Natural killer cell (primary cell): ENCODE results near the gene DPP9. TPM values are rescaled to one million over a fixed set of nuclear protein-coding genes. Genes with fewer than 3 reads are reported as not detected.

Experiments used
- ATAC-seq, 3 donors: fragments of 150-1000 bp in 2 of 3; fragments of 200-7000 bp in 1 of 3; cut with Tn5 transposase; 1 replicate in 1 of 3; 2 replicates in 2 of 3; pipeline ENCODE4 v1.10.0; 2021; ENCODE audit warnings: mild to moderate bottlenecking in 2 of 3, moderate library complexity in 2 of 3
- DNase-seq, 2 donors: peaks; one replicate each; pipeline versions ENCODE4 v3.0.0 to v3.0.0-alpha.2; 2013 to 2021; ENCODE audit warnings: mixed read lengths in 1 of 2
- H3K27ac ChIP-seq: one replicate; pipeline ENCODE4 v1.5.1; 2013; ENCODE audit warnings: mild to moderate bottlenecking, low read length
- H3K27me3 ChIP-seq: one replicate; pipeline ENCODE4 v1.6.1; 2013; ENCODE audit warnings: low read length; ENCODE audit not compliant: control insufficient read depth, insufficient read depth
- H3K36me3 ChIP-seq: one replicate; pipeline ENCODE4 v1.6.1; 2013; ENCODE audit warnings: low read length; ENCODE audit not compliant: control insufficient read depth, insufficient read depth
- H3K4me1 ChIP-seq: one replicate; pipeline ENCODE4 v1.6.1; 2013; ENCODE audit warnings: low read length; ENCODE audit not compliant: control insufficient read depth, insufficient read depth
- H3K4me3 ChIP-seq: one replicate; pipeline ENCODE4 v1.5.1; 2013; ENCODE audit warnings: low read length
- H3K9me3 ChIP-seq: one replicate; pipeline ENCODE4 v1.6.1; 2013; ENCODE audit warnings: low read length; ENCODE audit not compliant: control insufficient read depth, insufficient read depth
- H3K27ac Mint-ChIP-seq, 2 donors: one replicate each; pipeline ENCODE4 v1.8.0; 2022; ENCODE audit warnings: mild to moderate bottlenecking in 2 of 2, mixed read lengths in 2 of 2, moderate library complexity in 1 of 2
- H3K27me3 Mint-ChIP-seq, 2 donors: one replicate each; pipeline ENCODE4 v1.8.0; 2022; ENCODE audit warnings: low read depth in 2 of 2, mixed read lengths in 2 of 2
- H3K36me3 Mint-ChIP-seq: one replicate; pipeline ENCODE4 v1.8.0; 2022; ENCODE audit warnings: mixed read lengths
- H3K4me1 Mint-ChIP-seq, 2 donors: one replicate each; pipeline ENCODE4 v1.8.0; 2022; ENCODE audit warnings: mixed read lengths in 2 of 2
- H3K4me3 Mint-ChIP-seq: one replicate; pipeline ENCODE4 v1.8.0; 2022; ENCODE audit warnings: mild to moderate bottlenecking, moderate library complexity, mixed read lengths
- H3K9me3 Mint-ChIP-seq, 2 donors: one replicate each; pipeline ENCODE4 v1.8.0; 2022; ENCODE audit warnings: mixed read lengths in 2 of 2
- WGBS: methylation state at CpG from one replicate; pipeline ENCODE4 v1.1.7; 2013; ENCODE audit warnings: missing lambda C conversion rate; ENCODE audit not compliant: insufficient coverage; 5-methylcytosine and 5-hydroxymethylcytosine counted together
- intact Hi-C: fragments of 100-400 bp; cut with micrococcal nuclease; formaldehyde crosslinking; loops from one replicate; pipeline ENCODE4 v1.14.2; 2022
- total RNA-seq, 4 donors: library from RNA; stranded (reverse); fragments of 120-200 nt in 1 of 4; gene quantifications; one replicate each; pipeline versions ENCODE4 v1.2.3 to v1.2.4, GENCODE V29; 2013 to 2022
- TF ChIP-seq, protein P1 (sequence below): fragments of 200-600 bp; IDR thresholded peaks from one replicate; pipeline ENCODE4 v1.8.0; 2022; ENCODE audit warnings: antibody characterized with exemption

The DPP9 gene
- total RNA-seq, 3 donors from 2014 or later (not counting 1 experiment from before 2014, with no cell fraction given), result 133 to 183 (median 165) TPM

DNA sequence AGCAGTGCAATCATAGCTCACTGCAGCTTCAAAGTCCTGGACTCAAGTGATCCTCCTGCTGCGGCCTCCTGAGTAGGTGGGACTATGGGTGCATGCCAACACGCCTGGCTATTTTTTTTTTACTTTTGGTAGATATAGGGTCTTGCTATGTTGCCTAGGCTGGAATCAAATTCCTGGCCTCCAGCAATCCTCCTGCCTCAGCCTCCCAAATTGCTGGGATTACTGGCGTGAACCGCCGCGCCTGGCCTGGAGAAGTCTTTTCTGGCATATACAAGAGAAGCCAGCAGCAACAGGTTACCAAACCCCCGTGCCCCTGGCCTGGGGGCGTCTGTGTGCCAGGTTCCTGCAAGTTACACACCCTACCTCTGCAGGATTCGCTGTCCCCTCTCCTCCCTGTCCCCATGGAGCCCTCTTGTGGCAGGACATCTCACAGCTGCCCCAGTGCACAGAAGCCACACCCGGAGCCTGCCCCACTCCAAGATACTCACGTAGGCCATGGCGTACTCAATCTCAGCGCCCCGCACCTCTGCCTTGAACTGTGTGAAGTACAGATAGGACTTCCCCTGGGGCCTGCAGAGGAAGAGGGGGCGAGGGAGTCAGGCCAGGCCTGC, 63.4 kb downstream of the DPP9 start:
- DNase-seq, result no peak
- no peaks in the 10 kb centered on the region for H3K36me3 Mint-ChIP-seq

GRCh38 chr19:4657835-4658234, 65.8 kb downstream of the DPP9 start:
- Mint-ChIP-seq H3K27me3 (no peaks in the 10 kb centered on the region), H3K27ac (peak overlapping the region; percentile 51 to 70), H3K9me3 (no peaks in the 10 kb centered on the region), H3K4me1 (peaks cover 17 to 34% of the 10 kb centered on the region in 2 donors), H3K4me3 (peak overlapping the region; percentile 9), H3K36me3 (no peaks in the 10 kb centered on the region)
- H3K9me3 ChIP-seq, result no peaks in the 10 kb centered on the region
- ATAC-seq (peak in 2 of 3 donors; percentile 24 to 63), DNase-seq (no peak)
- no peaks in the 10 kb centered on the region for H3K27me3 ChIP-seq
- intact Hi-C loops, result no loop called here
- 75% methylated on average over 8 of the region's 8 CpGs for WGBS
- TF ChIP-seq, protein P1, sequence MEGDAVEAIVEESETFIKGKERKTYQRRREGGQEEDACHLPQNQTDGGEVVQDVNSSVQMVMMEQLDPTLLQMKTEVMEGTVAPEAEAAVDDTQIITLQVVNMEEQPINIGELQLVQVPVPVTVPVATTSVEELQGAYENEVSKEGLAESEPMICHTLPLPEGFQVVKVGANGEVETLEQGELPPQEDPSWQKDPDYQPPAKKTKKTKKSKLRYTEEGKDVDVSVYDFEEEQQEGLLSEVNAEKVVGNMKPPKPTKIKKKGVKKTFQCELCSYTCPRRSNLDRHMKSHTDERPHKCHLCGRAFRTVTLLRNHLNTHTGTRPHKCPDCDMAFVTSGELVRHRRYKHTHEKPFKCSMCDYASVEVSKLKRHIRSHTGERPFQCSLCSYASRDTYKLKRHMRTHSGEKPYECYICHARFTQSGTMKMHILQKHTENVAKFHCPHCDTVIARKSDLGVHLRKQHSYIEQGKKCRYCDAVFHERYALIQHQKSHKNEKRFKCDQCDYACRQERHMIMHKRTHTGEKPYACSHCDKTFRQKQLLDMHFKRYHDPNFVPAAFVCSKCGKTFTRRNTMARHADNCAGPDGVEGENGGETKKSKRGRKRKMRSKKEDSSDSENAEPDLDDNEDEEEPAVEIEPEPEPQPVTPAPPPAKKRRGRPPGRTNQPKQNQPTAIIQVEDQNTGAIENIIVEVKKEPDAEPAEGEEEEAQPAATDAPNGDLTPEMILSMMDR, result no peak
- H3K4me3 ChIP-seq, result no peak overlapping the region
- H3K4me1 ChIP-seq, result peaks cover 33% of the 10 kb centered on the region
- H3K36me3 ChIP-seq, result peaks cover 36% of the 10 kb centered on the region
- H3K27ac ChIP-seq, result peak overlapping the region; percentile 20

More for the DNA sequence above, 63.4 kb downstream of the DPP9 start:
- TF ChIP-seq, protein P1, result no peak
- 91% methylated on average over 15 of the region's 15 CpGs for WGBS
- no peak for ATAC-seq
- Mint-ChIP-seq H3K9me3 (no peaks in the 10 kb centered on the region), H3K27me3 (no peaks in the 10 kb centered on the region), H3K27ac (no peak overlapping the region), H3K4me3 (no peak overlapping the region), H3K4me1 (peaks cover 17 to 34% of the 10 kb centered on the region in 2 donors)
- H3K27me3 ChIP-seq, result no peaks in the 10 kb centered on the region
- peaks cover 33% of the 10 kb centered on the region for H3K4me1 ChIP-seq
- H3K9me3 ChIP-seq, result no peaks in the 10 kb centered on the region
- peaks cover 40% of the 10 kb centered on the region for H3K36me3 ChIP-seq
- intact Hi-C loops, result no loop called here
- H3K4me3 ChIP-seq, result no peak overlapping the region
- H3K27ac ChIP-seq, result no peak overlapping the region

DNA sequence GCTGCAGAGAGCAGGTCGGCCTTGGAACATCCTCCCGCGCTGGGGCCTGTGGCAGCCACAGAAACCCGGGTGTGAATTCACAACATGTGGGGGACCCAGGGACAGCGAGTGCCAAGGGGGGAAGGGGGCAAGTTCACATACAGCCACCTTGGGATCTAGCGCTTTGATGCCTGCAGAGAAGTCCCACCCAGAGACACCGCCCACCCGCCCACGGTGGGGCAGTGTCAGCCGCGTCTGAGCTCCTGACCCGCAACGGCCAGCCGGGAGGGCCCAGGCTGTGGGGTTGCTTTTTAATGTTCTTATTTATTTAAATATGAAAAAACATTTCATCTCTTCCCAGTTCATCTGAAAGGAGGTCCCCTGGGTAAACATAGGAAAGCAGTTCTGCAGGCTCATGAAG, 66.4 kb downstream of the DPP9 start:
- H3K36me3 ChIP-seq, result peaks cover 36% of the 10 kb centered on the region

More for the DNA sequence above, 66.4 kb downstream of the DPP9 start:
- peaks cover 17 to 29% of the 10 kb centered on the region in 2 donors for H3K4me1 Mint-ChIP-seq
- H3K27ac Mint-ChIP-seq, result peak overlapping the region; percentile 51 to 70
- H3K27me3 ChIP-seq, result no peaks in the 10 kb centered on the region
- H3K27me3 Mint-ChIP-seq, result no peaks in the 10 kb centered on the region
- DNase-seq (no peak), ATAC-seq (peak; percentile 41 to 64 (median 41))
- no peak overlapping the region for H3K4me3 Mint-ChIP-seq
- intact Hi-C loops, result no loop called here
- 60% methylated on average over 11 of the region's 14 CpGs for WGBS
- H3K9me3 Mint-ChIP-seq, result no peaks in the 10 kb centered on the region
- no peaks in the 10 kb centered on the region for H3K9me3 ChIP-seq
- no peak overlapping the region for H3K4me3 ChIP-seq
- H3K4me1 ChIP-seq, result peaks cover 38% of the 10 kb centered on the region
- H3K36me3 Mint-ChIP-seq, result no peaks in the 10 kb centered on the region
- no peak overlapping the region for H3K27ac ChIP-seq
- TF ChIP-seq, protein P1, result no peak
